ENCODE data around the gene YOD1. TPM values are rescaled to one million over a fixed set of nuclear protein-coding genes. Genes with fewer than 3 reads are reported as not detected.

YOD1 gene
- total RNA-seq, 4 donors from 2014 or later, result 9.0 to 17.5 (median 12.0) TPM

GRCh38 chr1:207081088-207081487 lies 30.1 kb upstream of the YOD1 start:
- H3K4me1 ChIP-seq, result peaks cover 0 to 15% (median 4%) of the 10 kb centered on the region in 4 donors
- no peak overlapping the region for H3K4me3 ChIP-seq
- no peak for DNase-seq
- intact Hi-C loops (cut with DNase I; ENCODE audit: low total_unique reads), result loop anchor here (10.0 kb wide), 1 partner anchor 324 kb away; no protein-coding TSS in a partner anchor
- no peaks in the 10 kb centered on the region for H3K27me3 ChIP-seq
- no peaks in the 10 kb centered on the region for H3K9me3 ChIP-seq
- in situ Hi-C loops (cut with MboI; ENCODE audit: low pct_ligation_motif_present in 1 of 4, low pct_unique_long_range_greater_than_20kb in 1 of 4, low sequenced_read_pairs in 3 of 4), result loop anchor here in 3 of 4 donors (10.0 to 25.0 kb wide), 3 partner anchors 324 to 431 kb away; partner anchors contain the start of gene CR1 (in 2 of the 3)
- TF ChIP-seq POLR2AphosphoS5 (IDR thresholded peaks at IDR 0.05) (no peak), EP300 (IDR thresholded peaks at IDR 0.05; ENCODE audit: low read depth) (no peak), POLR2A (IDR thresholded peaks at IDR 0.05) (no peak)
- TF ChIP-seq, protein P1, sequence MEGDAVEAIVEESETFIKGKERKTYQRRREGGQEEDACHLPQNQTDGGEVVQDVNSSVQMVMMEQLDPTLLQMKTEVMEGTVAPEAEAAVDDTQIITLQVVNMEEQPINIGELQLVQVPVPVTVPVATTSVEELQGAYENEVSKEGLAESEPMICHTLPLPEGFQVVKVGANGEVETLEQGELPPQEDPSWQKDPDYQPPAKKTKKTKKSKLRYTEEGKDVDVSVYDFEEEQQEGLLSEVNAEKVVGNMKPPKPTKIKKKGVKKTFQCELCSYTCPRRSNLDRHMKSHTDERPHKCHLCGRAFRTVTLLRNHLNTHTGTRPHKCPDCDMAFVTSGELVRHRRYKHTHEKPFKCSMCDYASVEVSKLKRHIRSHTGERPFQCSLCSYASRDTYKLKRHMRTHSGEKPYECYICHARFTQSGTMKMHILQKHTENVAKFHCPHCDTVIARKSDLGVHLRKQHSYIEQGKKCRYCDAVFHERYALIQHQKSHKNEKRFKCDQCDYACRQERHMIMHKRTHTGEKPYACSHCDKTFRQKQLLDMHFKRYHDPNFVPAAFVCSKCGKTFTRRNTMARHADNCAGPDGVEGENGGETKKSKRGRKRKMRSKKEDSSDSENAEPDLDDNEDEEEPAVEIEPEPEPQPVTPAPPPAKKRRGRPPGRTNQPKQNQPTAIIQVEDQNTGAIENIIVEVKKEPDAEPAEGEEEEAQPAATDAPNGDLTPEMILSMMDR (IDR thresholded peaks at IDR 0.05), result no peak
- peaks cover 0 to 5% (median 0%) of the 10 kb centered on the region in 4 donors for H3K36me3 ChIP-seq
- 62 to 63% methylated on average over 2 of the region's 2 CpGs for WGBS, 2 donors (ENCODE audit: low coverage in 1 of 2)
- no peak overlapping the region for H3K27ac ChIP-seq

GRCh38 chr1:207079706-207080241 lies 28.8 kb upstream of the YOD1 start:
- peaks cover 0 to 15% (median 2%) of the 10 kb centered on the region in 4 donors for H3K4me1 ChIP-seq
- no peaks in the 10 kb centered on the region for H3K9me3 ChIP-seq
- no peak for TF ChIP-seq POLR2A (IDR thresholded peaks at IDR 0.05)
- no peak for TF ChIP-seq POLR2AphosphoS5 (IDR thresholded peaks at IDR 0.05)
- TF ChIP-seq, protein P1 (IDR thresholded peaks at IDR 0.05), result no peak
- TF ChIP-seq EP300 (IDR thresholded peaks at IDR 0.05; ENCODE audit: low read depth), result no peak
- intact Hi-C loops (cut with DNase I; ENCODE audit: low total_unique reads), result loop anchor here (10.0 kb wide), 1 partner anchor 325 kb away; no protein-coding TSS in a partner anchor
- H3K27ac ChIP-seq, result no peak overlapping the region
- peaks cover 0 to 5% (median 0%) of the 10 kb centered on the region in 4 donors for H3K36me3 ChIP-seq
- no peaks in the 10 kb centered on the region for H3K27me3 ChIP-seq
- 86 to 100% methylated on average over 1 to 6 of the region's 6 CpGs for WGBS, 2 donors (ENCODE audit: low coverage in 1 of 2)
- no peak for DNase-seq
- in situ Hi-C loops (cut with MboI; ENCODE audit: low pct_ligation_motif_present in 1 of 4, low pct_unique_long_range_greater_than_20kb in 1 of 4, low sequenced_read_pairs in 3 of 4), result loop anchor here (10.0 to 25.0 kb wide), 3 partner anchors 325 to 433 kb away; partner anchors contain the start of gene CR1 (in 2 of the 4)
- H3K4me3 ChIP-seq, result no peak overlapping the region

GRCh38 chr1:207078578-207079132 lies 27.6 kb upstream of the YOD1 start:
- TF ChIP-seq, protein P1 (IDR thresholded peaks at IDR 0.05), result no peak
- TF ChIP-seq POLR2AphosphoS5 (IDR thresholded peaks at IDR 0.05) (no peak), EP300 (IDR thresholded peaks at IDR 0.05; ENCODE audit: low read depth) (no peak), POLR2A (IDR thresholded peaks at IDR 0.05) (no peak)
- Histone ChIP-seq H3K36me3 (peaks cover 0 to 5% (median 0%) of the 10 kb centered on the region in 4 donors), H3K4me3 (no peak overlapping the region), H3K27me3 (no peaks in the 10 kb centered on the region), H3K4me1 (peaks cover 0 to 15% (median 0%) of the 10 kb centered on the region in 4 donors), H3K27ac (no peak overlapping the region), H3K9me3 (no peaks in the 10 kb centered on the region)
- intact Hi-C loops (cut with DNase I; ENCODE audit: low total_unique reads) (no loop called here), in situ Hi-C loops (cut with MboI; ENCODE audit: low pct_ligation_motif_present in 1 of 4, low pct_unique_long_range_greater_than_20kb in 1 of 4, low sequenced_read_pairs in 3 of 4) (loop anchor here (10.0 to 25.0 kb wide), 3 partner anchors 326 to 434 kb away; partner anchors contain the start of gene CR1 (in 2 of the 4))
- WGBS, 2 donors (ENCODE audit: low coverage in 1 of 2), result 64 to 84% methylated on average over 6 to 11 of the region's 11 CpGs
- no peak for DNase-seq
